NCI-H345 (cell line): Measurements from ENCODE around the gene CTNNBL1.

Source experiments
- DNase-seq: peaks from one replicate; lab custom pipeline; 2025; lab: John Stamatoyannopoulos, UW

CTNNBL1 gene

GRCh38 chr20:37901654-37902503 is 208.0 kb downstream of the CTNNBL1 start:
- DNase-seq = peak; percentile 66

- DNase-seq = peak; percentile 59
Observed at GRCh38 chr20:37902504-37903313, 208.9 kb downstream of the CTNNBL1 start, which contains the start of gene VSTM2L. Gene VSTM2L (plus strand): TSS chr20:37903127. CDS start chr20:37903351, 224 bp downstream.

DNA sequence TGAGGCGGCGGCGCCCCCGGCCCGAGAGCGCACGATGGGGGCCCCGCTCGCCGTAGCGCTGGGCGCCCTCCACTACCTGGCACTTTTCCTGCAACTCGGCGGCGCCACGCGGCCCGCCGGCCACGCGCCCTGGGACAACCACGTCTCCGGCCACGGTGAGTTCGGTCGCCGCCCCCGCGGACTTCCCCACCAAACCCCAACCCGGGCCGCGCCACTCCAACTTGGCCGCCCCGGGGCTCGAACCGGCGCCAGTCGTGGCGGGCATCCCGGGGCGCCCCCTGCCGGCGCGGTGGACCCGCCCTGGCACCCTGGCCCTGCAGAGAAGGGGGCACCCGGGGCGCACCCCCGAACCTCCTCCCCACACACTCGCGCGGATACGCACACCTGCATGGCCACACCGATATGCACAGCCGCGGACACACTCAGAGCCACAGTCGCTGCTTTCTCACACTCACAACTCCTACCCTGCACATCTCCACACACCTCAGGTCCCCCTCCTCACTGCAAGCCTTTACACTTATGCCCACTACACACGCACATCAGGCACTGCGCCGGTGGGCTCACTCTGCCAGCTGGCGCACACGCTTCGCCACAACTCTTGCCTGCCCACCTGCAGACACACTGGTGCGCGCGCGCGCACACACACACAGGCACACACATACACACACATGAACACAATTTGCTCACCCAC is 209.6 kb downstream of the CTNNBL1 start:
- no peak for DNase-seq

DNA sequence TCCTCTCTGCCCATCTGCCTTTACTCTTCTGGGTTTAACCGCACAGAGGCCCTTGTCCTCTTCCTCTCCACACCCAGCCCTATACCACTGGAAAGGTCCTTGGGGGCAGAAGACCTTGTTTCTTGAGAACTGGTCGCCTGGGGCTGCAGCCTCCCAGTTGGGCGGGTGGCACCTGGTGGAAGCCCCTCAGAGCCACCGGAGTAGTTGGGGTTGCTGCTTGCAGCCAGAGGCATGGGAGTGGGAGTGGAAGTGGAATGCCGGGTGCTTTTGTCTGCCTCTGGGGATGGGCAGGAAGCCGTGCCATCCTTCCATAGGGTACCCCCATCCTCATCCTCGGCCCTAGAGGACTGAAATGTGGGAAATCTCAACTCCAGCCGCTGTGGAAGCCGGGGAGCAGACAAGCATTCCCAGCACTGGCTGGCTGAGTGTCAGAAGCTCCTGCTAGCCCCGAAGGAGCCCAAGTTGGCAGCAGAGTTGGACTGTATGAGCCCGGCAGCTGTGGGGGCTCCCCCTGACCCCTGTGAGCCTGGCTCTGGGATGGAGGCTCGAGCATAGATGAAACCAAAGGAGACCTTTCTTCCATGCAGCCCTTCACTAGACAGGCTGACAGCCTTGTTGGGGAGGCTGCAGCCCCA is 210.3 kb downstream of the CTNNBL1 start:
- DNase-seq = no peak

DNA sequence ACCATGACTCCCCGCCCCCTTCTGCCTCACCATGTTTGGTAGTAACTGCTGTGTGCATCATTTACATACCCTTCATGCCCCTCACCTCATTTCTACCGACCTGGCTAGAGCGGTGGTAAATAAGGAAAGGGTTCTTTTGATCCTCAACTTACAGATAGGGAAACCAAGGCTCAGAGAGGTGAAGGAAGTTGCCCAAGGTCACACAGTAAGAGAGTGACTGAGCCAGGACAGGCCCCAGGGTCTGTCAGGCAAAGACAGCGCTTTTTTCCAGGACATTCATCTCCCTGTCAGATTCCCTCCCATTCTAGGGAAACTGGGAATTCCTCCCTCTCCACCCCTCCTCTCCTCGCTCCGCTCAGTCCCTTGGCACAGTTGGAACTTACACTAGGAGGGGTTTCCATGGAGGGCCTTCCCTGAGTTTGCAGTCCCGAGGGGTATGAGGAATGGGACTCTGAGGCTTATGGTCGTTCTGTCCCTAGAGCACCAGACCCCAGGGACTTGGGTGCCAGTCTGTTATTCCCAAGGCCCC is 211.1 kb downstream of the CTNNBL1 start:
- DNase-seq = no peak

DNA sequence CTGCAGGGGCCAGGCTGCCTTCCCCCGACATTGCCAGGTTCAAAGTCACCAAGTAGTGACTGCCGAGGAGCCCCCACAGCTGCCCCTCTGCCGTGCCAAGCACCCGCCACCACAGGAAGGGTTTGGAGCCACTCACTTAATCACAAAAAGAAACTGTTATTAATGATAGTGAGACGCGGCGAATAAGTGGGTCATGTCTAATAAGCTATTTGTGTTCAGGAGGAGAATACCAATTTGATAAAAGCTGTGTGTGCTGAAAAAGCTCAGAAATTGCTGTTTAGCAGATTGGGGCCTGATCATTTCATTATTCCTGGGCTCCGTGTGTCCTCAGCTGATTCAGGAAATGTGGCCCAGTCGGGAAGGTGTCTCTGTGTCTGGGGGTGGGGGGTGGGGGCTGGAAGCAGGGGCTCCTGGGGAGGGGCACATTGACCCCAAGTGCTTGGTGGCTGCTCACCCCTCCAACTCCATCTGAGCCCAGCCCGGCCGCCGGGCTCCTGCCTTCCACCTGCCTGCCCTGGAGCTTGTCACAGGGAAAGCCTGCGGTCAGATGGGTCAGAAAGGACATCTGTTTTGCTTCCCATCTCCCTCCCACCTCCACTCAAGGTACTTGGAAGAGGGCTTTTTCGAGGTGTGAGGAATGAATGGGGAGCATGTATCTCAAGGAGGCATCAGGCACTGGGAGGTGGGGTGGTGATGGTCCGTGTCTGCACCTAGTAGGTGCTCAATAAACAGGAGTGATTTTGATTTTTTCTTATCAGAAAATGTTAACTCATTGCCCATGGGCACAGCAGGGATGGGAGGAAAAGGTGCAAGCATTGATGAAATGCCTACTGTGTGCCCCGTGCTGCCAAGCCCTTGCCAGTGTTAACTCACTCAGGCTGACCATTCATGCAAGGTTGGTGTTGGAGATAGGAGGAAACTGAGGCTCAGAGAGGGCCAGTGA is 212.1 kb downstream of the CTNNBL1 start:
- DNase-seq = no peak

GRCh38 chr20:37907330-37907676 is 213.5 kb downstream of the CTNNBL1 start:
- DNase-seq = peak; percentile 71

- DNase-seq = peak; percentile 84
Observed at GRCh38 chr20:37907677-37908401, 214.0 kb downstream of the CTNNBL1 start.

DNA sequence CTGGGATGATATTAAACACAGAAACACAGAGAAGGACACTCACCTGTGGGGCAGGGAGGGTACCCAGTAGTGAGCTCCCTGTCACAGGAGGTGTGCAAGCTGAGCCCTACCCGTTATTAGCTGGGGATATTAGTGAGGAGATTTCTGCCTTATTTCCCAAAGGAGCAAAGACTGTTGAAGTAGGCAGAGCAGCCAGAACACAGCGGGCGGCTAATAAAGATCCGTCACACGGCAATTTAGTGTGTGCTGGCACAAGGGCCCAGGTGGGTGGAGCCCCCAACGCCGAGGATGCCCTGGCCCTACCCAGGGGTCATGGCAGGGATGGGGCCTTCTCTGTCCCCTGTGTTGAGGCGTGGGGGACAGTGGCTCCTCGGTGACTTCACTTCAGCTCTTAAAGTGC is 217.4 kb downstream of the CTNNBL1 start:
- no peak for DNase-seq

DNA sequence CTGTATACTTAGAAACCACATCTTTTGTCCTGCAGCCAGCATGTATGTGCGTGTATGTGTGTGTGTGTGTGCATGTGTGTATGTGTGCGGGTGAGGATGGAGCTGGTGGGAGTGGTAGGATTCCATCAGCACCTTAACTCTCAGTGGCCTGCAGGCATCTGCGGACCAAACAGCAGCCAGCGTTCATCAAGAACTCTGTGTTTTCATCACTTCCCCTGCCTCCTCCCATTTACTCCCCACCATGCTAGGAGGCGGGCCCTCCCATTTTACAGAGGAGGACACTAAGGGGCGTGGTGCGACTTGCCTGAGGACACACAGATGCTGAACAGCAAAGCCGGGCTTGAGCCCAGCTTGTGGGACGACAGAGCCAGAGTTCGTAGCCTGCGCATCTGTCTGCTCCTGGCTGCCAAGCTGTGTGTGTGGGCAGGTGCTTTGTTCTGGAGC is 218.0 kb downstream of the CTNNBL1 start:
- peak; percentile 64 for DNase-seq

GRCh38 chr20:37912874-37913273 is 219.0 kb downstream of the CTNNBL1 start:
- no peak for DNase-seq

DNA sequence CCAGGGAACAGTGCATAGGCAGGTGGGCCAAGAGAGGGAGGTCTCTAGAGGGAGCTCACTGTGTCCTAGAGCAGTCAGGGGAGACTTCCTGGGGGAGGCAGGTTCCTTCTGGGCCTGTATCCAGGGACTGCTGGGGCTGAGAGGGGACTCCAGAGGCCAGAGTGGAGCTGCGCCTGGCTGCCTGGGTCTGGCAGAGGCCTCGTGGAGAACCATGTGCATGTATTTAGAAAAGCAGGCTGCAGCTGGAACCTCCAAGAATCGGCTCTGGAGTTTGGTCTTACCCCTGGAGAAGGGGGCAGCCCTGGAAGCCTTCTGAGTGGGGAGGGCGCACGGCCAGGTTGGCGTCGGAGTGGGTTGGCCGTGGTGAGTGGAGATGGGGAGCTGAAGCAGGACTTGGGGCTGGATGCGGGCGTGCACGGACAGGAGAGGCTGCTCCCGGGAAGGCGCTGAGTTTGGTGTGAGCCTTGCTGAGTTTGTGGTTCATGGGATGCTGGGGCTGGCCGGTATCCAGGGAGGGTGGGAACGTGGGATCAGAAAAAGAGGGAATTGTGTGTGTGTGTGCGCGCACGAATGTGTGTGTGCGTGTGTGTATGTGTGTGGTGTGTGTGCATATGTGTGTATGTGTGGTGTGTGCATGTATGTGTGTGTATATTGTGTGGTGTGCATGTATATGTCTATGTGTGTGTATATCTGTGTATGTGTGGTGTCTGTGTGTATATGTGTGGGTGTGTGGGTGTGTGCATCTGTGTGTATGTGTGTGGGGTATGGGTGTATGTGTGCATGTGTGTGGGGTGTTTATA is 219.9 kb downstream of the CTNNBL1 start:
- no peak for DNase-seq

GRCh38 chr20:37914367-37914671 is 220.5 kb downstream of the CTNNBL1 start:
- no peak for DNase-seq

DNA sequence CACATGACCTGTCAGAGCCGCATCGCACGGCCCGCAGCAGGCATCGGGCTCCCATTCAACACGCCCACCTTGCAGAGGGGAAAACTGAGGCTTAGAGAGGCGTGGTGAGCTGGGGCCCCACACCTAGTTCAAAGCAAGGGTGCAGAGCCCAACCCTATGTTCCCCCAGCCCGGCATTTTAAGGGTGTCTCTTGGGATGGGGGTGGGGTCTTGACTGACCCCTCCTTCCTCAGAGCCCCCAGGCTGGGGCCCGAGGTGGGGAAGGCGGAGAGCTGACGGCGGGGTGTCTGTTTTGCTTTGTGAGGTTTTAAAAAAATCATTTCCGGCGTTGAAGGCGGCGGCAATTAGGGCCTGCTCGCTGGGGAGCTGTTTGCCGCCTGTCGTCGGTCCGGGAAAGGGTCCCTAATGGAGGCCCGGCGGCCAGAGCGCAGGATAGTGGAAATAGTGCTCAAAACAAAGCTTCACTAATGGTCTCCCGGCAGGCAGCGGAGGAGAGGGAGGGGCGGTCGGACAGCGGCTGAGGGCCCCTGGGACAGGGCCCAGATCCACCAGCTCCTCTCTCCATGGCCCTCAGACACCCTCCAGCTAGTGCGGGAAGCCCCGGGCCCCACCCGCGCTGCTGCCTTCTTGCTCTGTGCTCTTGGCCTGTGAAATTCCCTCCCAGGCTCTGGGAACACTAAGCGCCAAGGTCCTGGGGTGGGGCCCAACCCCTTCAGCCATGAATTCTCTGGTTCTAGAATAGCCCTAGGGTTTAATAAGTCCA is 221.0 kb downstream of the CTNNBL1 start:
- peak; percentile 18 for DNase-seq

- DNase-seq = no peak
Observed at GRCh38 chr20:37915434-37915787, 221.6 kb downstream of the CTNNBL1 start.

- no peak for DNase-seq
Observed at GRCh38 chr20:37915800-37916570, 222.2 kb downstream of the CTNNBL1 start.

DNA sequence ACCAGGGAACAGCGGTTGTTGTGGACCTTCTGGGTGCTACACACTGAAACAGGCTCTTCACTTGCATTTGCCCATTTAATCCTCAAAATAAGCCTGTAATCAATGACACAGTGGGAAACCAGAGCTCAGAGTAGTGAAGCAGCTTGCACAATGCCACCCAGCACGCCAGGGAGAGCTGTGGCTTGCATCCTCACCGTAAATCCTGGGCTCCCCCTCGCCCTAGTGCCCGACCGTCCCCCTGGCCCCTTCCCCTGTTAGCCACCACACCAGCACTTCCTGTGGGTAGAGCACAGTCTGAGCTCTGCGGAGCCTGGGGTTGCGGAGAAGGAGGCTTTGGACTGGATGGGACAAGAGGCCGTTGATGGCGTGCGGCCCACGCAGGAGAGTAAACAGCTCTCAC is 223.6 kb downstream of the CTNNBL1 start:
- DNase-seq = no peak

- DNase-seq = no peak
Observed at GRCh38 chr20:37918035-37918434, 224.2 kb downstream of the CTNNBL1 start.
